DOHH2 (cell line): ENCODE data around the gene ADCY6.
"Not testable (repeated sequence)": the region's sequence is repeated elsewhere in the genome, so short reads cannot be mapped to it uniquely, and the experiment has no call there.

ENCODE experiments used
- CTCF ChIP-seq: fragments of 200-600 bp; sonication (generic); IDR thresholded peaks from one replicate; pipeline ENCODE4 v1.5.1; 2014; ENCODE audit warnings: antibody characterized with exemption, mild to moderate bottlenecking, low read depth, low read length; ENCODE audit not compliant: poor library complexity, severe bottlenecking
- EZH2phosphoT487 ChIP-seq: fragments of 200-600 bp; sonication (generic); IDR thresholded peaks from 2 replicates; pipeline ENCODE4 v1.6.1; 2017; ENCODE audit warnings: borderline replicate concordance, mild to moderate bottlenecking, antibody characterized with exemption, low read length, moderate library complexity, mixed read lengths

GRCh38 chr12:48720171-48720570 lies 68.7 kb downstream of the ADCY6 start:
- TF ChIP-seq EZH2phosphoT487, CTCF: not testable (repeated sequence)
